GM04503 (cell line): ENCODE measurements around the gene XYLT1.
A peak's percentile ranks its signal among the peaks of the same experiment; 100 is the strongest.
"Not testable (repeated sequence)": the region's sequence is repeated elsewhere in the genome, so short reads cannot be mapped to it uniquely, and the experiment has no call there.

Experiments
- DNase-seq: peaks from one replicate; pipeline ENCODE4 v3.0.0-alpha.2; 2012; ENCODE audit warnings: low read depth

XYLT1 gene

GRCh38 chr16:17470908-17471718, at the start of gene XYLT1:
TSS of gene XYLT1 (minus strand) at chr16:17470960. CDS start at chr16:17470796, 164 bp downstream.
- peak; percentile 96 for DNase-seq

GRCh38 chr16:17520111-17520510, 49.4 kb upstream of the XYLT1 start:
- no peak for DNase-seq

GRCh38 chr16:17519101-17519955, 48.6 kb upstream of the XYLT1 start:
- no peak for DNase-seq

GRCh38 chr16:17518441-17518840, 47.7 kb upstream of the XYLT1 start:
- no peak for DNase-seq

- no peak for DNase-seq
Observed at GRCh38 chr16:17515421-17516210, 44.9 kb upstream of the XYLT1 start.

- no peak for DNase-seq
Observed at GRCh38 chr16:17512636-17513220, 42.0 kb upstream of the XYLT1 start.

GRCh38 chr16:17511340-17511739, 40.6 kb upstream of the XYLT1 start:
- peak; percentile 89 for DNase-seq

GRCh38 chr16:17510567-17510966, 39.8 kb upstream of the XYLT1 start:
- no peak for DNase-seq

GRCh38 chr16:17509194-17509593, 38.4 kb upstream of the XYLT1 start:
- no peak for DNase-seq

- DNase-seq: no peak
Observed at GRCh38 chr16:17508303-17508702, 37.5 kb upstream of the XYLT1 start.

- DNase-seq: not testable (repeated sequence)
Observed at GRCh38 chr16:17507516-17507915, 36.8 kb upstream of the XYLT1 start.

GRCh38 chr16:17505828-17506227, 35.1 kb upstream of the XYLT1 start:
- DNase-seq: not testable (repeated sequence)

GRCh38 chr16:17504050-17504449, 33.3 kb upstream of the XYLT1 start:
- DNase-seq: no peak

- no peak for DNase-seq
Observed at GRCh38 chr16:17503331-17503730, 32.6 kb upstream of the XYLT1 start.

GRCh38 chr16:17501321-17501720, 30.6 kb upstream of the XYLT1 start:
- DNase-seq: no peak

- DNase-seq: no peak
Observed at GRCh38 chr16:17499223-17499902, 28.6 kb upstream of the XYLT1 start.

GRCh38 chr16:17497648-17498047, 26.9 kb upstream of the XYLT1 start:
- no peak for DNase-seq

GRCh38 chr16:17496891-17497290, 26.1 kb upstream of the XYLT1 start:
- no peak for DNase-seq

- DNase-seq: no peak
Observed at GRCh38 chr16:17493012-17493411, 22.3 kb upstream of the XYLT1 start.

GRCh38 chr16:17491140-17491662, 20.4 kb upstream of the XYLT1 start:
- DNase-seq: no peak

GRCh38 chr16:17488506-17488905, 17.7 kb upstream of the XYLT1 start:
- DNase-seq: no peak
